IPS-11a (cell line): Measurements from ENCODE around the gene SEPTIN3.

Experiments used
- H3K4me3 ChIP-seq: one replicate; pipeline ENCODE4 v1.5.1; 2013; ENCODE audit warnings: low read depth, low read length, control low read depth

SEPTIN3 gene

GRCh38 chr22:41974691-41975290 lies 5.5 kb downstream of the SEPTIN3 start:
- no peak overlapping the region for H3K4me3 ChIP-seq

DNA sequence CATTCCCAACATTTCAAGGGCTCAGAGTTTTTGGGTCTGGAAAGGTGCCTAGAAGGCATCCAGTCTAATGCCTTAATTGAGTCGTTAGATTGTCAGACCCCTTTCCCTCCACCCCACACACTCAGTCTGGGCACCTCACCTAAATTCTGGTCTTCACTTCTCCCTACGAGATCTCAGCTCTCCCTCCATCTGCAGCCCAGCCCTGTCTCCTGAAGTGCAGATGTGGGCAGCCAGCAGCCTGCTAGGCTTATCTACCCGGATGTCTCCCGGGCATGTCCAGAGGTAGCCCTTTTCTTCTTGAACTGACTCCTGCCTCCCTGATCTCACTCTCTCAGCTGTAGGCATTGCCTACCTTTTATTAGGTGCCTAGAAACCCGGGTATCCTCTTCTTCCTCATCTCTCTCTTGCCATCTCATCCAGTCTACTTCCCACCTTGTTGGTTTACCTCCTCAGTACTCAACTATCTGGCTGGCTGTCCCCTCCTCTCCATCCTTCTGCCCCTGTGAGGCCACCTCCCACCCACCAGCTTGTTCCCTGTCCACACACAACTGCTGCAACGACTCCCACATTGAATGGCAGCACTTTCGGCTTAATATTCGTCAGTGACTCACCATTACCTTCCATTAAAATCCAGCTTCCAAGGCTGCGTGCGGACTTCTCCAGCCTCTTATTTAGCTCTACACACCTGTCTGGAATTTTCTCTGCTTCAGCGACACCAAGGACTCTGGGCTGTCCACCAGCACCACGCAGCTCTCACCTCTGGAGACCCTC lies 6.2 kb downstream of the SEPTIN3 start:
- no peak overlapping the region for H3K4me3 ChIP-seq

DNA sequence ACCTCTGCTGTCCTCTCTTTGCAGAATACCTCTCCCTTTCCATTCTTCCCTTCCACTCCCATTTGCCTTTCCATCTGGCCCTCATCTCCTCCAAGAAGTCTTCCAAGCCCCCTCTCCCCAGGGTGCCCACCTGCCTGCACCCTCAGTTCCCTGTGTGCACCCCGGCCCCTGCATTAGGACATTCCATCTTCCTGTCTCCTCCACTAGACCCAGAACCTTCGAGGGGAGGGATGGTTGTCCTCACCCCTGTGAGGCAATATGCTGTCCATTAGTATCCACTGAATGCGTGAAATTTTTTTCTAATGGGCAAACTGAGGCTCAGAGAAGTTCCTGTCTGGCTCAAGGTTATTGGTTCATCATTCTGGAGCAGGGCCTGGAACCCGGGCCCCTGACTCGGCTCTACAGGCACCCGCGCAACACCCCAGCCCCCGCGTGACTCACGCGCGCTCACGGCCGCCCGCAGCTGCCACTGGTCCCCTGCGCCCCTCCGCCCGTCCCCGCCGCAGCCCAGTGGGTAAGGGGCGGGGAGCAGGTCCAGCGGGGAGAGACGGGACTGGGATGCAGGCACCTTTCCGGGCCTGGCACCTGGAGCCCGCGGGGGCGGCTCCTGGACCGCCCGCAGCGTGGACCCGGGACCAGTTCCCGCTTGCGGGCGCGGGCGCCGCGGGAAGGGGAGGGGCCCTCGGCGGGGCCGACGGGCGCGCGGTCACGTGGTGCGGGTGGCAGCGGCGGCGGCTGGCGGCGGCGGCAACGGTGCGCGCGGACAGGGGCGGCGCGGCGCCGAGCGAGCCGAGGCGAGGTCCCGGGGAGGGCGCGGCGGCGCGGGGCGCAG lies 7.0 kb downstream of the SEPTIN3 start:
- H3K4me3 ChIP-seq: peak overlapping the region; percentile 35

- H3K4me3 ChIP-seq: peak overlapping the region; percentile 57
These were observed 7.8 kb downstream of the SEPTIN3 start for GRCh38 chr22:41976961-41977566.

DNA sequence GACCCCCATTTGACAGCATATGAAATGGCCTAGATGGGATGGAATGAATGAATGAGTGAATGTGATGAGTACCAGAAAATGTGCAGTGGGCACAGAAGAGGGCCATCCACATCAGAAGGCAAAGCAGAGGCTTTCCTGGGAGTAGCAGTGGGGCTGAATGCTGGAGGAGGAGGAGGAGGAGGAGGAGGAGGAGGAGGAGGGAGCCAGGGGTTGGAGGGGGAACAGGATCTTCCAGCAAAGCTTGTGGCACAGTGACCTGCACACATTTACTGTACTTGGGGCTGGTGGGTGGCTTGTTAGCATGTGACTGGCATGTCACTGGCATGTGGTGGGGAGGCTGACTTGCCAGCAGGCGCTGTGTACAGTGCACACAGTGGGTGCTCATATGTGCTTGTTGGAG lies 9.5 kb downstream of the SEPTIN3 start:
- H3K4me3 ChIP-seq: no peak overlapping the region

DNA sequence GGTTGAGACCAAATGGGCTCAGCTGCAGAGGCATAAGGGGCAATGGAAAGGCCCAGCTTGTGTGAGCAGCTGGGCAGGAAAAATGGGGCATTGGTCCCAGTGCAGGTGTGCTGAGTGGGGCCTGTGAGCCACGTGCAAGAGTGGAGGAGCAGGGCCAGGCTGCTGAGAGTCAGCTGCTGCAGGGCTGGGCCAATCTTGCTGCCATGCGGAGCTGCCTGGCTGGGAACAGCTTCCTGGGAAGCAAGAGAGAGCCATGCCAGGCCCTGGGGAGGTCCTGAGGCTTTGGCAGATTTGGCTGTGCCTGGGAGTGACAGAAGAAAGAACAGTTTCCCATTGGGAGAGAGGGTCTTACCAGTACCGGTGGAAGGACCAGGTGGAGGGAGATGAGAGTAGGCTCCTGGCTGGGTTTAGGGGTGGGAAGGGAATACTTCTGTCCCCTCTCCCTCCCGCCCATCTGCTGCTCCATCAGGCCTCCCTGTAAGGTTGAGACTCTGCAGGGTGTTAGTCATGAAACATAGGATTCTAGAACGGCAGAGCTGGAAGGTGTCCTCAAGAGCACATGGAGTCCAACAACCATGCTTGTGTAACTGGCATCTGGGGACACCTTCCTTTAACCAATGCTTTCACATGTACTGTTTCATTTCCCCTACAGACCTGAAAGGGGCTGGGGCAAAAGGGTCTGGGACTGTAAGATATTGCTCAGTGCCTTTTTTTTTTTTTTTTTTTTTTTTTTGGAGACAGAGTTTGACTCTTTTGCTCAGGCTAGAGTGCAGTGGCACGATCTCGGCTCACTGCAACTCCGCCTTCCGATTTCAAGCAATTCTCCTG lies 10.4 kb downstream of the SEPTIN3 start:
- H3K4me3 ChIP-seq: no peak overlapping the region

DNA sequence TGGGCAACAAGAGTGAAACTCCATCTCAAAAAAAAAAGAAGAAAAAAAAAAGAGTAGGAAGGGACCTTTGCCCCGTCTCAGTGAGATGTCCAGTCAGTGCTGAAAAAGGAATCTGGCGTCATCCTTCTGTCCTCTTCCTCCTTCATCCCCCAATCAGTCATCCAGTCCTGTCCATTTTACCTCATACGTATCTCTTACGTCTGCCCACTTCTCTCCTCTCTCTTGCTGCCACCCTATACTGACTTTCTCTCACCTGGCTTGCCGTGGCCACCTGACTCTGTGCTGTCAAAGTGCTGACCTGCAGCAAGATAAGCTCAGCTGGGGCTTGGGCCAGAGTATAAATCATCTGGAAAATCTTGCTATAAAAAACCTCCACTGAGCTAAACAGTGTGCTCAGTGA lies 13.6 kb downstream of the SEPTIN3 start:
- H3K4me3 ChIP-seq: no peak overlapping the region

- no peak overlapping the region for H3K4me3 ChIP-seq
These were observed 14.5 kb downstream of the SEPTIN3 start for GRCh38 chr22:41983513-41984405.

GRCh38 chr22:41987276-41987675 lies 18.0 kb downstream of the SEPTIN3 start:
- no peak overlapping the region for H3K4me3 ChIP-seq

DNA sequence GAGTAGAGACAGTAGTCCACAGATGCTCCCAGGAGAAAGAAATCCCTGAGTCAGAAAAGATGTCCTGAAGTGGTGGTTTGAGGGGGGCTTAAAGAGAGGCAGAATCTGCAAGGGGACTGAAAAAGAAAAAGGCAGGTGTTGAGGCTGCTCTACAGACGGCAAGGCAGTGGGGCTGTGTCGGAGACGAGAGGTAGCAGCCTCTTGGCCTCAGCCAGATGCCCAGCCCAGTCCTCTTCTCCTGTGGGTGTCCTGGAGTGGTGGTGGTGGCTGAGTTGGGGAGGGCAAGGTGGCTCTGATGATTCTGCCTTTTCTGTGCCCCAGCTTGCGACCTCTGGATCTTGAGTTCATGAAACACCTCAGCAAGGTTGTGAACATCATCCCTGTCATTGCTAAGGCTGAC lies 20.0 kb downstream of the SEPTIN3 start:
- H3K4me3 ChIP-seq: no peak overlapping the region

- H3K4me3 ChIP-seq: no peak overlapping the region
These were observed 21.9 kb downstream of the SEPTIN3 start for GRCh38 chr22:41991111-41991510.

- no peak overlapping the region for H3K4me3 ChIP-seq
These were observed 23.3 kb downstream of the SEPTIN3 start for GRCh38 chr22:41992496-41992895.

DNA sequence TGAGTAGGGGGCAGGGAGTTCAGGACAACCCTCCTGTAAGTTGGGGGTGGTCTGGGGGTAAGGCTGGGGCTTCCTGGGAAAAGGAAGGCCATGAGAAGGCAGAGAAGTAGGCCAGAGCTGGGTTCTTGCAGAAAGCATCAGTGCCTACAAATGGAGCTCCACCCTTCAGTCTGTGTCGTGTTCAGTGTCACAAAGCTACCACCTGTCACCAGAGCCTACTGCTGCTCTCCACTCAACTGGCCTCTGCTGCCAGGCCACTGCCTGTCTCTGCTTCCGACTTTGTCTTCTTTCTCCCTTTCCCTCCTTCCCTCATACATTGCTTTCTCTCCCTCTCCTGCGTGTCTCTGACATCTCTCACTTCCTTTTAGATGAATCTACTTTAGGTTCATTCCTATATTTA lies 26.0 kb downstream of the SEPTIN3 start:
- H3K4me3 ChIP-seq: no peak overlapping the region

GRCh38 chr22:41996826-41997225 lies 27.6 kb downstream of the SEPTIN3 start:
- H3K4me3 ChIP-seq: no peak overlapping the region

DNA sequence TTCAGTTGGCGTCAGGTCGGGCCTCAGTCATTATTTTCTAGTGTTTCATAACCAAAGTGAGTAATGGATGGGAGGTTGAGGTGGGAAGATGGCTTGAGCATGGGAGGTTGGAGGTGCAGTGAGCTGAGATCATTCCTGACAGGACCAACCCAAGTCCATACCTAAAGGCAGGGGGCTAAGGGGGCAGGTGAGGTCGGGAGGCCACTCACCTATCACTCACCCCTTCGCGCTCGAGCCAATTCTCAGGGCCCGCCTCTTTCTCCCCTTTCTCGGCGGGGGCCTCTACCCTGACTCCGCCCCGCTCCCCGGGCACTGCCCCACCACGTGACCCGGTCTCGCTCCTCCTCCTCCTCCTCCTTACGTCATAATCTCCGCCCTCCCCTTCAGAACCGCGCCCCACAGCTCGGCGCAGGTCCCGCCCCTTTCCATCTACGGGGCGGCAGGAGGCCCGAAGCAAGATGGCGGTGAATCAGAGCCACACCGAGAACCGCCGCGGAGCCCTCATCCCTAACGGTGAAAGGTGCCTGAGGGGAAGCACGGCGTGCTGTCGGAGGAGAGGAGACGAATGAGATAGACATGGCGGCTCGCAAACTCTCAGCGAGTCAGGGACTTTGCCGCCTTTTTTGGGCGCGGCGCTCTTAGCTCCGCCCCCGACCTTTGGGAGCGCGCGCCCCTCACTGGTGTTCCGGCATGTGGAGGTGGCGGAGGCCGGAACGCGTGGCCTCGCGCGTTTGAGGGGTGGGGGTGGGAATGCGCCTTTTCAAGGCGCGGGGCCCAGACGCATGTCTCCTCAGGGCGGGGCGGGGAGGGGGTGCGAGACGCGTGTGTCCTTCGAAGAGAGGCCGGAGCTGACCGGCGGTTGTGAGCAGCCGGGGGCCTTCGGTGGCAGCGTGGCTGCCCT lies 29.4 kb downstream of the SEPTIN3 start, which contains the start of gene WBP2NL:
Gene WBP2NL, plus strand, starts transcription at position 428 of the 901 bp plus-strand sequence. Its CDS starts 31 bp downstream, at position 459.
- H3K4me3 ChIP-seq: no peak within 1 kb of the TSS

DNA sequence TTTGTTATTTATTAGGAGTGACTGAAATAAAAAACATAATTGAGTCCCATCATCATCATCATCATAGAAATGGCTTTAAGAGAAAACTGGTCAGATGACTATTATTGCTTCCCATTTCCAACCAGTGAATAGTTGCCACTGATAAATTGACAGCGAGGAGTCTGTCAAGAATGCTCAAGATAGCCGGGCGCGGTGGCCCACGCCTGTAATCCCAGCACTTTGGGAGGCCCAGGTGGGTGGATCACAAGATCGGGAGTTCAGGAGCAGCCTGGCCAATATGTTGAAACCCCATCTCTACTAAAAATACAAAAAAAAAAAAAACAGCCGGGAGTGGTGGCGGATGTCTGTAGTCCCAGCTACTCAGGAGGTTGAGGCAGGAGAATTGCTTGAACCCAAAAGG lies 31.2 kb downstream of the SEPTIN3 start:
- no peak overlapping the region for H3K4me3 ChIP-seq

DNA sequence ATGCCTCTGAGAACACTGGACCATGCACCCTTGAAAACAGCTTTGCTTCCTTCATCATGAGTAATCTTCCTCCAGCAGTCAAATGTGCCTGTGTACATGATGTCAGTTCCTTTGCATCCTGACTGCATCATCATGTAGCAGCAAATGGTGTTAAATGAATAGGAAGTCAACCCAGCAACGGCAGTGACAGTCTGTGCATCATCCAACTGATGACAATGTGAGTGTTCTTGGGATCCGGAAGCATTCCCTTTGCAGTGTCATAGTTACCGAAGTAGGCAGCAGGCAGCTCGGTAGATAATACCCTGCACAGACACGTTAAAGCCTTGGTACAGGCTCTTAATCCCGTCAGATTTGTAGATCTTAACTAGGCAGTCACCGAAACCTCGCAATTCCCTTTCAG lies 31.9 kb downstream of the SEPTIN3 start:
- no peak overlapping the region for H3K4me3 ChIP-seq

DNA sequence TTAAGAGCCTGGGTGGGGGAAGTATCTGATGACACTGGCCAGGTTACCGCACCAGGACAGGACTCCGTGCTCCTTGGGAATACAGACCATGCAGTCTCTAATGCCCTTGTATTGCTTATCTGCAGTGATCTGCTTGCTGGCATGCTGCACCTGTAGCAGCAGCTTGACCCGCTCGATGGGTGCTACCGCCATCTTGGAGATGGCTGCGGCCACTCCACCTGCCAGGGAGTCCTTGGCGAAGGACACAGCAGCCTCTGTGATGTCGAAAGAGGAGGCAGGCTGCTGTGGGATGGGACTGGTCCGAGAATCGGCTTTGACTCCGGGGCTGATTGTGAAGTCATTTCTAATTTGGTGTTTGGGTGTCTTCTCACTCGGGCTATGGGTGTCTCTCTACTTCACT lies 32.5 kb downstream of the SEPTIN3 start:
- no peak overlapping the region for H3K4me3 ChIP-seq
